ES-I3 (cell line): ENCODE data around the gene TRAPPC10.

Source experiments
- H3K36me3 ChIP-seq: 2 replicates; pipeline ENCODE4 v1.6.1; 2013; ENCODE audit warnings: mild to moderate bottlenecking, low read length, control low read depth, moderate library complexity; ENCODE audit not compliant: insufficient read depth
- H3K4me1 ChIP-seq: 2 replicates; pipeline ENCODE4 v1.6.1; 2013; ENCODE audit warnings: mild to moderate bottlenecking, control low read depth, low read length; ENCODE audit not compliant: insufficient read depth
- H3K9ac ChIP-seq: 2 replicates; pipeline ENCODE4 v1.6.1; 2013; ENCODE audit warnings: low read depth, mild to moderate bottlenecking, low read length, moderate library complexity
- H3K9me3 ChIP-seq: 2 replicates; pipeline ENCODE4 v1.6.1; 2013; ENCODE audit warnings: mild to moderate bottlenecking, low read length, moderate library complexity; ENCODE audit not compliant: control insufficient read depth, insufficient read depth

TRAPPC10 gene

DNA sequence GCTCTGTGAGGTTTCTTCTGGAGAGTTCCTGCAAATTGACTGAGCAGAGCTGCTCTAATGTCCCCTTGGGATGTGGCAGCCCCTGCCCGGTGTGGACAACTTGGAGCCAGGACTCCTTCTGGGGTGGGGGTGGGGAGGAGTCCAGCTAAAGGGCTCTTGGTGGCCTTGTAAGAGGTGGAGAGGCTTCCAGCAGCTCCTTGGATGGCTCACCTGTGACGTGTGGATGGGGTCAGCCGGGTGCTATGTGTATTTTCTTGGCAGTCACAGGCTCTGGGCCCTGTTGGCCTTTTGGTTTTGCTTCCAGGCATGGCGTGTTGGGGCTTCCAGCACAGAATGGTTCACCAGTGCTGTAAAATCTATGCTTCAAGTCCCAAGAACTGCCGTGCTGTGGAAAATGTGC lies 38.2 kb downstream of the TRAPPC10 start:
- H3K36me3 ChIP-seq, result no peaks in the 10 kb centered on the region; the same call in 1 of the 2 replicates
- H3K4me1 ChIP-seq, result no peaks in the 10 kb centered on the region; the same call in 1 of the 2 replicates
- H3K9me3 ChIP-seq, result no peaks in the 10 kb centered on the region
- no peak overlapping the region for H3K9ac ChIP-seq

DNA sequence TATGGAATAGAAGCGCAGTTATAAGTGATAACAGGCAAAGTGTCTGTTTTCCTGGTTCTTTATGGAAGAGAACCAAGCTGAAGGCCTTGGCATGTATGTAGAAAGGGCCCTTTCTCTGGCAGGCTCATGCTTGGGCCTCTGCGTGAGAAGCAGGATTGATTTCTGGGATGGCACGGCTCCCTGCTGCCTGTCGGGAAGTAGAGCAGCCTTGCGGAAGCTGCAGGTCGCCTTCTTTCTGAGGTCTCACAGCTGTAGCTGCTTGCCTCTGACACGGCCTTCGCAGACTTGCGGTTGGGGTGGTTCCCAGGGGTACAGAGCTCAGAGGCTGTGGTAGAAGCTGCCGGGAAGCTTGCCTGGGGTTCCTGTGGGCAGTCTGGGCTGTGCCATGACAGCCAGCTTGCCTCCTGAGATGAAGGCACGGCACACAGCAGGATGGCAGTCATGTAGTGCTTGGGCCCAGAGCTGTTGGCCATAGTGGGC lies 39.4 kb downstream of the TRAPPC10 start:
- Histone ChIP-seq H3K4me1 (no peaks in the 10 kb centered on the region; the same call in 1 of the 2 replicates), H3K36me3 (no peaks in the 10 kb centered on the region; the same call in none of the 2 replicates), H3K9ac (no peak overlapping the region), H3K9me3 (no peaks in the 10 kb centered on the region)

DNA sequence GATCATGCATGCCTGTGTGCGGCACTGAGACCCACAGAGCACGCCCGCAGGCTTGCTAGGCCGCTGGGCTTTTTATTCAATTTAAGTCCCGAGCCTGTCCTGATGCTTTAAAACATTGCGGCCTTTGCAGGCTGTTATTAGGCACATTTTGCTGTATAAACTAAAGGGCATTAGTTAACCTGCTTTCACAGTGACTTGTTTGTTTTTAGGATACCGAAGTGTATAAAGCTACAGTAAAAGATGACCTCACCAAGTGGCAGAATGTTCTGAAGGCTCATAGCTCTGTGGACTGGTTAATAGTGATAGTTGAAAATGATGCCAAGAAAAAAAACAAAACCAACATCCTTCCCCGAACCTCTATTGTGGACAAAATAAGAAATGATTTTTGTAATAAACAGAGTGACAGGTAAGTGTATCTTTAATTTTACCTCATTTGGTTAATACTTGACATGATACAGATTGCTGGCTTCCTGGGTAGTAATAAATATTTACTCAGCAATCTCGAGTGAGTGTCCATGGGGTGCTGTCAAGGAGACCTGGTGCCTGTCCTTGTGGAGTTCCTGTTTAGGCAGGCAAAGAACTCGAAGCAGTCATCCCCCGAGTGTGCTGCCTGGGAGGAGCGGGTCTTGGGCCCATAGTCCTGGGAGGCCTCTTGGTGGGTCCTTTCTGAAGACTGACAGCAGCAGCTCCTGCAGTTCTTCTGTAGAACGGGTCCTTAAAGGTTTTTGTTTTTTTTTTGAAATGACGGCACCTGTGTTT lies 40.1 kb downstream of the TRAPPC10 start:
- Histone ChIP-seq H3K36me3 (no peaks in the 10 kb centered on the region; the same call in none of the 2 replicates), H3K9me3 (no peaks in the 10 kb centered on the region), H3K4me1 (no peaks in the 10 kb centered on the region; the same call in 1 of the 2 replicates), H3K9ac (no peak overlapping the region)

DNA sequence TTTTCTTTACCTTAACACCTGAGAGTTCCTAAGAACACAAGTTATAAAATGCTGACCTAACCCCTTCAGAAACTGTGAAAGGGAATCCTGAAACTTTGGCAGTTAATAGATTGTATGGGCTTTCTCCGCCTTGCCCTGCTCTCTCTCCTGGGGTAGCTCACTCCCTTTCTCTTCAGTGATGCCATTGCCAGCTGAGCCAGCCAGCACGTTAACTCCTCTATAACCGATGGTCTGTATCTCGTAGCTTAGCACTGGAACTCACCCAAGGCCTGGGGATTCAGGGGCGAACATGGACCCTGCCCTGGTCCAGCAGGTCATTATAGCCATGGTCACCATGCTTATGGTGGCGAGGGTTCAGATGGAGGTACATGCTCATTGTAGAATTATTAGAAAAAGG lies 40.7 kb downstream of the TRAPPC10 start:
- H3K9ac ChIP-seq, result no peak overlapping the region
- no peaks in the 10 kb centered on the region; the same call in 1 of the 2 replicates for H3K4me1 ChIP-seq
- H3K36me3 ChIP-seq, result no peaks in the 10 kb centered on the region; the same call in none of the 2 replicates
- H3K9me3 ChIP-seq, result no peaks in the 10 kb centered on the region

DNA sequence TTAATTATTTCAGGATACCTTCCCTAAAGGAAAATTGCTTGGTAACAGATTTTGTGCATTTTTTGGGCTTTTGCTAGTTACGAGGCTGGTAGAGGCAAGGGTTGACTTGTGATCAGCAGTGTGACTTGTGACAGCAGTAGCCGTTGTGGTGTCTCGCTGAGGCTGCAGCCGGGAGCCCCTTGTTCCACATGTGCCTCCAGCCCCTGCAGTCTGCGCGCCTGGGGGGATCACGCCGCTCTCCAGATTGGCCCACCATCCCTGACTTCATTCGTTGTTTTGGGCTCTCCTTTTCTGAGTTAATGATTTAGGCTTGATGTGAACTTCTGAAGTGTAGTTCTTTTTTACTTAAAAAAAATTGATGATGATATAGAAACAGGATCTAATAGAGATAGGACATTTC lies 41.5 kb downstream of the TRAPPC10 start:
- H3K9ac ChIP-seq, result no peak overlapping the region
- no peaks in the 10 kb centered on the region; the same call in none of the 2 replicates for H3K36me3 ChIP-seq
- H3K4me1 ChIP-seq, result no peaks in the 10 kb centered on the region; the same call in 1 of the 2 replicates
- H3K9me3 ChIP-seq, result no peaks in the 10 kb centered on the region

DNA sequence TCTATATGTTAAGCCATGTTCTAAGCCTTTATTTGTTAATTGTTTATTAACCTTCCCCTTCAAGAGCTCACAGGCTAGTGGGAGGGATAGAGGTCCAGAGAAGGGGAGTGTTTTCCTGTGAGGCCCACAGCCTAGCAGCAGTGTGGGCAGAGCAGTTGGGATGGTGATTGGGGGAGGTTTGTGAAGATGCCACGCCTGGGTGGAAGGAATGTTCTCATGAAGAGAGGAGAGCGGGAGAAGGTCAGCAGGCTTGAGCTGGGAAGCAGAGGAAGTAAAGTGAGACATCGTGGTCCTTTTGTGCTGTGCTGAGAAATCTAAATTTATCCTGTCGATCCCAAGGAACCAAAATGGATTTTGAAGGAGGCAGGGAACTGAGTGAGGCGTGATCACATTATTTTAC lies 42.6 kb downstream of the TRAPPC10 start:
- no peak overlapping the region for H3K9ac ChIP-seq
- H3K4me1 ChIP-seq, result no peaks in the 10 kb centered on the region; the same call in 1 of the 2 replicates
- H3K9me3 ChIP-seq, result no peaks in the 10 kb centered on the region
- H3K36me3 ChIP-seq, result peaks cover 2% of the 10 kb centered on the region; the same call in 1 of the 2 replicates

DNA sequence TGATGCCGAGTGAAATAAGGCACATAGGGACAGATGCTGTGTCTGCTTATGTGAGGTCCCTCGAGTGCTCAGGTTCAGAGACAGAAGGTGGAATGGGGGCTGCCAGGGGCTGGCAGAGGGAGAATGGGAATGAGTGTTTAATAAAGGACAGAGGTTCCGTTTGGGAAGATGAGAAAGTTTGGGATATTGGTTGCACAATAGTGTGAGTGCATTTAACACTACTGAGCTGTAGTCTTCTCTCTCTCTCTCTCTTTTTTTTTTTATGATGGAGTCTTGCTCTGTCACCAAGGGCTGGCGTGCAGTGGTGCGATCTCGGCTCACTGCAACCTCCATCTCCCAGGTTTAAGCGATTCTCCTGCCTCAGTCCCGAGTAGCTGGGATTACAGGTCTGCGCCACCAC lies 44.9 kb downstream of the TRAPPC10 start:
- Histone ChIP-seq H3K9ac (no peak overlapping the region), H3K9me3 (no peaks in the 10 kb centered on the region), H3K36me3 (peaks cover 4% of the 10 kb centered on the region; the same call in 1 of the 2 replicates), H3K4me1 (no peaks in the 10 kb centered on the region; the same call in 1 of the 2 replicates)

DNA sequence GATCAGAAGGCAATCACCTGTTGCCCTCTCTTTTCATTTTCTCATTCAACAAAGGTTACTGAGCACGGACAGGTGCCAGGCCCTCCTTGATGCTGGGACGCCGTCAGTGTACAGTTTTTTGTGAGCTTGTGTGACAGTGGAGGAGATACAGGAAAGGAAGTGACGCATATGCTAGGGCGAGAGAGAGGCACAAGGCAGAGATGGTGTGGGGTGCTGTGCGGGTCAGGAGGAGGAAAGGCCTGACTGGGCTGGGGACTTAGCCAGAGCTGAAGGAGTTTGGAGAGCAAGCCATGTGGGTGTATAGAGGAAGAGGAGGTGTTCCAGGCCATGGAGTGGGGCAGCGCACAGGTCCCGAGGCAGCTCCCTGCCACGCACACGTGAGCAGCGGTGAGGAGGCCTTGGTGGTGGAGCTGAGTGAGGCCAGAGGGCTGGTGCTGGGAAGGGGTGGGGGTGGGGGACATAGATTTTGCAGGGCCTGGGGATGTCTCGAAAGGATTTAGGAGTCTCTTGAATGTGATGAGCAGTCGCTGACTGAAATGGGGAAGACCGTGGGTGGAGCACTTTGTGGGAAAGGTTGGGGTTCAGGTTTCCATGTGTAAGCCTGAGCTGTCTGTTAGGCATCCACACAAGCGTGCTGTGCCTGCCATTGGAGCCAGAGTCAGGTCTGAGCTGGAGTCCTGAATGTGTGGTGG lies 46.0 kb downstream of the TRAPPC10 start:
- peaks cover 4% of the 10 kb centered on the region; the same call in 1 of the 2 replicates for H3K36me3 ChIP-seq

DNA sequence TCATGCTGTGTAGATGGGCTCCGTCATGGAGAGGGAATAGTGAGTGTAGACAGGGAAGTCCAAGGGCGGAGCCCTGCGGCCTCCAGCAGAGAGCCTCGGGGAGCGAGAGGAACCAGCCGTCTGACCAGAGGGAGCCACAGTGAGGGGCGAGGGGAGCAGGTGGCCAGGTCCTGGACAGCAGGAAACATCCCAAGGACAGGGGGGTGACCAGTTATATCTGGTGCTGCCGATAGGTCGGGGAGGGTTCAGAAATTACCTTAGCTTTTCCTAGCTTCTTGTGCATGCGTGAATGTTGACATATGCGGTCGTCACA lies 46.5 kb downstream of the TRAPPC10 start:
- peaks cover 4% of the 10 kb centered on the region; the same call in 1 of the 2 replicates for H3K36me3 ChIP-seq
- H3K9ac ChIP-seq, result no peak overlapping the region

More for the DNA sequence above, 46.0 kb downstream of the TRAPPC10 start:
- H3K9ac ChIP-seq, result no peak overlapping the region
- H3K9me3 ChIP-seq, result no peaks in the 10 kb centered on the region
- no peaks in the 10 kb centered on the region; the same call in 1 of the 2 replicates for H3K4me1 ChIP-seq

DNA sequence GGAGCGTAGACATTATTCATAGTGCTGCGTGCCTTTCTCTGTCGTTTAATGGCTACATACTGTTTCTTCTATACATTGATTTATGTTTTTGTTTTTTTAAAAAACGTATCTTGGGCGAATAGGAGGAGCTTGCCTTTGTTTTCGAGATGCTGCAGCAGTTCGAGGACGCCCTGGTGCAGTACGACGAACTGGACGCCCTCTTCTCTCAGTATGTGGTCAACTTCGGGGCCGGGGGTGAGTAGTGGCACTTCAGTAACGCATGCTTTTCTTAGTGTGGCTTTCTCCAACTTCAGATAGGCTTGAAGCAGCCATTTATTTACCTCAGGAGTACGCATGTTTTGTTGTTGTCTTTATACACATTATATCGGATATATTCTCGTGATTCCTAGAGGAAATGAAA lies 46.9 kb downstream of the TRAPPC10 start:
- H3K36me3 ChIP-seq, result peaks cover 4% of the 10 kb centered on the region; the same call in 1 of the 2 replicates
- H3K4me1 ChIP-seq, result no peaks in the 10 kb centered on the region; the same call in 1 of the 2 replicates
- no peak overlapping the region for H3K9ac ChIP-seq
- H3K9me3 ChIP-seq, result no peaks in the 10 kb centered on the region

More for the DNA sequence above, 46.5 kb downstream of the TRAPPC10 start:
- no peaks in the 10 kb centered on the region; the same call in 1 of the 2 replicates for H3K4me1 ChIP-seq
- no peaks in the 10 kb centered on the region for H3K9me3 ChIP-seq

DNA sequence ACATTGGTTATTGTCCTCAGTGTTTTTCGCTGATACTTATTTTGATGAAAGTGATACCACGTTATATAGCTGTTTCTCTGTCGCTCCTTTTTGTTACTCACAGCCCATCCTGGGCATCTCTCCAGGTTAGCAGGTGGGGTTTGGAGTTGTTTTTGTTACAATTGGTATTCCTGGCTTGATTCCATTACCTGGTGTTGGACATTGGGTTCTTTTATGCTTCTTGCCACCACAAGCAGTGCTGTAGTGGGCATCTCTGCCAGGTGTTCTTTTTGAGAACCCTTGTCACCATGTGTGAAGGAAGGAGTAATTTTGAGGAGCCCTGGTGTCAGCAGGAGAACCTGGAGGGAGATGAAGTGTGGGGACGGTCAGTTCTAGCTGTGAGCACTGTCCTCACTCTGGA lies 47.6 kb downstream of the TRAPPC10 start:
- Histone ChIP-seq H3K4me1 (no peaks in the 10 kb centered on the region; the same call in 1 of the 2 replicates), H3K9ac (no peak overlapping the region), H3K9me3 (no peaks in the 10 kb centered on the region), H3K36me3 (peaks cover 4% of the 10 kb centered on the region)

DNA sequence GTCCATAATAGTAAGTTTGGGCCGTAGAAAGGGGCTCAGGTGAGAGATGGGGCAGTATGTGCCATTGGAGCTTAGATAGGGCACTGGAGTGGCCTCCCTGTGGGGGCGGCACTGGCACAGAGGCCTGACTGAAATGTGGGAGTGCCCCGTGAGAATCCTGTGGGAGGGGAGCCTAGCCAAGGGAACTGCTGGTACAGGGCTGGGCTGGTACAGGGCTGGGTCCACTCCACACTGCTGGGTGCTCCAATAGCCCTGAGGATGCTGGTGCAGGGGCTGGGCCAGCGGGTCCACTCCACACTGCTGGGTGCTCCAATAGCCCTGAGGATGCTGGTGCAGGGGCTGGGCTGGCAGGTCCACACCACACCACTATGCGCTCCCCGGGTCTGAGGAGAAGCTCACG lies 50.3 kb downstream of the TRAPPC10 start:
- H3K4me1 ChIP-seq, result no peaks in the 10 kb centered on the region
- no peak overlapping the region for H3K9ac ChIP-seq
- no peaks in the 10 kb centered on the region for H3K9me3 ChIP-seq
- peaks cover 4% of the 10 kb centered on the region for H3K36me3 ChIP-seq

DNA sequence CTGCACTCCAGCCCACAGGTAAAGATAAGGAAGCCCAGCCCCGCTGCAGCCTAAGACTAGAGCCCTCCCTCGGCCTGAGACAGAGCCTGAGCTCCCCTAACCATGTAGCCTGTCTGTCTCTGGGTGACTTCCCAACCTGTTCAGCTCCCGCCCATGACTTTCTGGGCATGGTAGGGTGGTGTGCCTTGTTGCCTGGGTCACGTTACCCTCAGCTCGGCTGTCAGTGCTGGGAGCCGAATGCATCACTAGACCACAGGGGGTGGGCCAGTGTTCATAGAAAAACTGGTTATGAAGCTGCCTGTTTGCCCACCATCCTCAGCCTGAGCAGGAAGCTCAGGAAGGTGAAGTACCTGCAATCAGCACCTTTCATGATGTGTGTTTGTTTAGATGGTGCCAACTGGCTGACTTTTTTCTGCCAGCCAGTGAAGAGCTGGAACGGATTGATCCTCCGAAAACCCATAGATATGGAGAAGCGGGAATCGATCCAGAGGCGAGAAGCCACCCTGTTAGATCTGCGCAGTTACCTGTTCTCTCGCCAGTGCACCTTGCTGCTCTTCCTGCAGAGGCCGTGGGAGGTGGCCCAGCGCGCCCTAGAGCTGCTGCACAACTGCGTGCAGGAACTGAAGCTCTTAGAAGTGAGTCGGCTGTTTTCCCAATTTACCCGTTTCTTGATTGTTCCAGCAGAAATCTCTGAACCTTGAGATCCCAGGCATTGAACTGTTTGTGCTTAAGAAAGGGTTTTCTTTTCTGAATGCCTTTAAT lies 51.2 kb downstream of the TRAPPC10 start:
- H3K9me3 ChIP-seq, result no peaks in the 10 kb centered on the region
- H3K36me3 ChIP-seq, result peaks cover 4% of the 10 kb centered on the region
- no peak overlapping the region for H3K9ac ChIP-seq
- no peaks in the 10 kb centered on the region for H3K4me1 ChIP-seq

DNA sequence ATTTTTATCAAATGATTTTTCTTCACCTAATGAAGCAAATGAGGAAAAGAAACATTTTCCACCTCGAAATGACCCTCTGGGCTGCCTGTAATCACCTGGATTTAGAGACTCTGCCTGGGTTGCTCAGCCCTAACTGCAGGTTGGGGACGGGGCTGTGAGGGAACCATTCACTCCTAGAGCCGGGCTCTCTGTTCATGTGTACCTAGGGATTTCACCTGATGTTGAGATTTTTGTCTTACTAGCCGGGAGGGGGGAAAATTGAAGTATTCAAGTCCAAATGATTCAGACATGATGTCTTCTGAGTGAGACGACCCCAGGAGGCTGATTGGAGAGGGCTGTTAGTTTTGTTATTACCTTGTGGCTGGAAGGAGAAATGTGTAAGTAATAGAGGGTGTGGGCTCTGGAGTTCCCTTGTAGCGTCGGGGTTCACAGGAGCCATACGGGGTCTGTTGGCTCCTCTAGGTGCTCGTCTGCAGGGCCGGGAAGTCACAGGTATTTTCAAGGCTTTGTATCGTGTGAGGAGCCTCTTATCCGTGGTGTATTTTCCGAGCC lies 52.8 kb downstream of the TRAPPC10 start:
- H3K4me1 ChIP-seq, result no peaks in the 10 kb centered on the region
- H3K9me3 ChIP-seq, result no peaks in the 10 kb centered on the region
- peaks cover under 1% of the 10 kb centered on the region for H3K36me3 ChIP-seq
- no peak overlapping the region for H3K9ac ChIP-seq
